Globus pallidus (tissue), 1 donor: Measurements from ENCODE around the gene SLC8A1.
A peak's percentile ranks its signal among the peaks of the same experiment; 100 is the strongest.

ENCODE experiments used
- DNase-seq: peaks from one replicate; pipeline ENCODE4 v3.0.0-alpha.2; 2015; ENCODE audit warnings: low spot score

The SLC8A1 gene

GRCh38 chr2:40310303-40310702 is 141.6 kb downstream of the SLC8A1 start:
- no peak for DNase-seq

GRCh38 chr2:40304340-40304739 is 147.6 kb downstream of the SLC8A1 start:
- no peak for DNase-seq

- DNase-seq = no peak
Observed at GRCh38 chr2:40303746-40304145, 148.1 kb downstream of the SLC8A1 start.

GRCh38 chr2:40302751-40303325 is 149.1 kb downstream of the SLC8A1 start:
- DNase-seq = no peak

DNA sequence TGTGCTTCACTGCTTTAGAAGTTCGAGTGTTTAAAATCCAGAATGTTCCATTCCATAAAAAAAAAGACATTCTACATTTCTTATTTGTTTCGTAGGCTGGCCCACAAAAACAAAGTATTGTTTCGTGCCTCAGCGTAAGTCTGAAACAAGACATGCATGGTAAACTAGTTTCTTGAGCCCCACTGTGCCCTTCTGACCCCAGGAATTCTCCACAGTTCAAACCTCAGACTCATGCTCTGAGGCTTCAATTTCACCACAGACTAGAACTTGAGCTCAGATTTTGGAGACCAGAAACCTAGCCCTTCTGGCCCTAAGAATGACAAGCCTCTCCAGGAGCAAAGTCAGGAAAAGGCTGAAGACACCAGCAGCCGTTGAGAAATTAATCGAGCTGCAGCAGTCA is 151.5 kb downstream of the SLC8A1 start:
- DNase-seq = no peak

DNA sequence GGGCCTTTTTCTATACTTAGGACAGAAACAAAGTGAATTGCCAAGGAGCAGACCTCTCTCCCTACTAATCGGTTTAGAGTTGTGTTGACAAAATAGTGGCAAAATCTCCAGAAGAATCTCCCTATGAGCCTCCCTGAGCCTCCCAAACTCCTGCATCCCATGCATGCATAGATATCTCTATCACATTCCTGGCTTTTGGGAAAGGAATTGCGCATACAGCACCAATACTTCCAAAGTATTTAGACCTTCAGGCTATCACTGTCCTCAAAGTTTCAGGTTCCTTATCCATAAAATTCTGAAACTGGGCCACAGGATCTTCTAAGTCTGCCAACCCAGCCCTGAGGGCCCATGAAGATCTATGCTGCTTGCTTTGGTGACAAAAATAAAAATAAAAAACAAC is 152.1 kb downstream of the SLC8A1 start:
- no peak for DNase-seq

GRCh38 chr2:40299173-40299572 is 152.7 kb downstream of the SLC8A1 start:
- no peak for DNase-seq

- DNase-seq = no peak
Observed at GRCh38 chr2:40298026-40298425, 153.9 kb downstream of the SLC8A1 start.

DNA sequence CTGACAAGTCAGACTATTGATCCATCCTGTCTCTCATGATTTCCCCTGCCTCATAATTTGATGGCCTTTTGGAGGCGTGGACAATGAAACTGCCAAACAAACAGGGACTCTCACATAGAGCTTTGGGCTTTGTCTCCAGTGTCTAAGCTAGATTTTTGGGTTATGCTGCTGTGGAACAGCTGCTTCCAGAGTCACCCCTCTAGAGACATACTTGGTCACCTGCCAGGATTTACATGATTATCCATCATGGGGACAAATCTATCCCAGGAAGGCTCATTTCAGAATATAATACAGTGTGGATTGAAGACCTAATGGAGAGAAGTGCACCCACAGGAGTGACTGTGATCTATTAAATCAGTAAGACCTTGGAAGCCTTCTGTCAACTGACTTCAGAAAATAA is 159.6 kb downstream of the SLC8A1 start:
- DNase-seq = no peak

- DNase-seq = no peak
Observed at GRCh38 chr2:40289771-40290404, 162.0 kb downstream of the SLC8A1 start.

- DNase-seq = no peak
Observed at GRCh38 chr2:40287773-40288172, 164.1 kb downstream of the SLC8A1 start.

DNA sequence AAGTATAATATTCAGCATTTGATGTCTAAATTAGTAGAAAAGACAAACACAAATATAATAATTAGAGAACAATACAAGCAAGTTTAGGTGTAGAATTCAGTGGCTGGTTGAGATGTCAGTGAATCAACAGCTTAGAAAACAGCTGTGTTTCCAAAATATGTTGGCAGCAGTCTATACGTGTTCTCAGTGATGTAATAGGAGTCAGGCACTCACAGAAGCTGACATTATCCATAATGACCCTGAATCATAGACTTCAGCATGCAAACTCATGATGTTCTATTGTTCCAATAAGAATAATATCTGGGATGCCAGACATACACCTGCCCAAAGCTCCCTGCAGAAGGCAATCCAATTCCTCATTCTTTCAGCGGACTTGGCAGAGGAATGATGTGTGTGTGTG is 164.7 kb downstream of the SLC8A1 start:
- no peak for DNase-seq

DNA sequence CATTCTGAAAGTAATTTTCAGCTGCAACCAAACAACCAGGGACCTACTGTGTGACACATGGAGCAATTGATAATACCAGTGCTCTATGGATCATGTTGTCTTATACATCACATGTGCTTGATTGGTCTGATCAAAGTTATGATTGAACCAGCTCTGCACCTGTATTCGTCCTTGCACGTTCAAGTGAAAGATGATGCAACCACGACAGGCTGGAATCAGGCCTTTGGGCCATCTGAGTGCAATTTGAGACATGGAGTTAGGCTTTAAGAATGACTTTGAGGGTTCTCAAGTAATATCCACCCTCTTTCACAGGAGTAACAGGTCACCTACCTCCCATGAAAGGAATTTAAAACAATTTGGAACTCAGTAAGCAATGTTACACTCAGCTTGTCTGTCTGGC is 165.2 kb downstream of the SLC8A1 start:
- DNase-seq = no peak

DNA sequence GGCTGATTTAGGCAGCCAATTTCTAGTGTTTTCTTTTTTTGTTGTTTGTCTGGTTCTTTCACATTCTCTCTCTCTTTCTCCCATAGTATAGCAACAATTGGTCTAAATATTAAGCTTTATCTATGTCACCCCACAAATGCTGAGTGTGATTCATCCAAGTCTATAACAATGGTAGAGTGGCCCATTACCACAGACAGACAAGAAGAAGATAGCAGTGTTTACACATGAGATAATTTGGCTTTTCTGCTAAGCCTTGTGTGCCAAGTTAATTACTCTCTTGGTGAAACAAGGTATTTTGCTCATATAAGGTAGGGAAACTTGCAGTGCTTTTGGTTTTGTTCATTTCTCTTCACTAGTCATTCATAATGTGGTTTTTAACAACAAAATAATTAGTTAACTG is 166.5 kb downstream of the SLC8A1 start:
- DNase-seq = no peak

DNA sequence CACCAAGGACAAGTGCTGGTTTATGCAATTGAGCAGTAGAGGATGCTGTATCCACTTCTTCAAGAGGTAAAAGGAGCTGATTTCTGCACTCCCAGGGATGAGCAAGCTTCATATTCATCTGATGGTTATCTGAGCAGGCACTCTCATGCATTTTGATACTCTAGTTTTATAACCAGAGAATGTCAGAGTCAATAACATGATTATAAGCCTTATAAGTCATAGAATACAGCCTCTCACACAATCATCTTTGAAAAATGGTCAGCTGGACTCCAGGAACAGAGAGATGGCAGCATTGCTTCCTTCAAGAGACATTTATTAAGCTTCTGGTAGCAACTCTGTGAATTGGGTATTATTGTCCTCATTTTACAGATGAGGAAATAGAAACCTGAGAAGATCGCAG is 167.1 kb downstream of the SLC8A1 start:
- DNase-seq = no peak

DNA sequence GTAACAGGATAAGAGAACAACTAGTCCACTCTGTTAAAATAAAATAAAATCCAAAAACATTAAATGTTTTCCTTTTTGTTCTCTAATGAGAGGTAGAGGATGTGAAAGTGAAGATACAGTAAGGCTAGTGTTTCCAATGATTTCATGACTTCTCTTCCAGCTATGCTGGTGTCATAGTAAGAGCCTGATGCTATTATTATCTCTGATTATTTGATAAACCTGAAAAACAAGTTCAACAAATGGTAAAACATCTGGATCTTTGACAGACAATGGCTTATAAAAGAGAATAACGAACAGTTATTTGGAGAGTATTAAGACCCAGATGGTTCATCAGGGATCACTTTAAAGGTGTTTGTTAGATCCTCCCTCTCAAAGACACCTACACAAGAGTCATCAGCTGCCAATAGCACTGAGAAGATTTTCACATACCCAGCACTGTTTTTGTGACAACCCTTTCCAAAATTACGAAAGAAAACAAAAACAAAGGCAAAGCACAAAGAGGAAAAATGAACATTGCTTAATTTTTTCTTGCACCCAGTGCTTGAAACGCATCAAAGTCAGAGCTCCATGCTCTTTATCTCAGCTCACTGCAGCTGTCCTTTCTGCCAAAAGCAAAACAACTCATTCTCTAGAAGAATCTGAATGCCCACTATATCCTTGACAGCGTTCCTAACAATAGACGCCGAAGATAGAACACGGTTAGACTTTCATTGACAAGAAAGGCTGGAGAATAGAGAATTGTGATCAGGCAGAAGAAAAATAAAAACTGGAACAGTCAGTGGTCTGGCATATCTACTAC is 168.6 kb downstream of the SLC8A1 start:
- no peak for DNase-seq

- DNase-seq = no peak
Observed at GRCh38 chr2:40282428-40282827, 169.5 kb downstream of the SLC8A1 start.

- peak; percentile 18 for DNase-seq
Observed at GRCh38 chr2:40281021-40281940, 170.6 kb downstream of the SLC8A1 start.

DNA sequence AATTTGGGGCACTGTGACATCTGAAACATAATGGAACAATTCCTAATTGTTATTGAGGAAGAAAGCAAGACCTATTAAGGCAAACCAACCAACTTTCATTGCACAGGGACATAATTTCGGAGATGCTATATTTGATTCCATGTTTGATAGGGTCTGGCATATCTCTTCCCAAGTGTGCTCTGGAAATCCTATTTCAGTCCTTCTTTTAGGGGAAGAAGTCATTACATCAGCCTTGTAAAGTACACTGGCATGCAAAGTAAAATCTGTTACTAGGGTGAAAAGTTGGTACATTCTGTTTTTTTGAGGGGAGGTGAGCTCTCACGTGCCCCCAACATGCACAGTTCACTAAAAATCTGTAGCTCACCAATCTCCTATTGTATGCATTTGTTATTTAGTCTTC is 172.4 kb downstream of the SLC8A1 start:
- no peak for DNase-seq

- no peak for DNase-seq
Observed at GRCh38 chr2:40279001-40279400, 172.9 kb downstream of the SLC8A1 start.

DNA sequence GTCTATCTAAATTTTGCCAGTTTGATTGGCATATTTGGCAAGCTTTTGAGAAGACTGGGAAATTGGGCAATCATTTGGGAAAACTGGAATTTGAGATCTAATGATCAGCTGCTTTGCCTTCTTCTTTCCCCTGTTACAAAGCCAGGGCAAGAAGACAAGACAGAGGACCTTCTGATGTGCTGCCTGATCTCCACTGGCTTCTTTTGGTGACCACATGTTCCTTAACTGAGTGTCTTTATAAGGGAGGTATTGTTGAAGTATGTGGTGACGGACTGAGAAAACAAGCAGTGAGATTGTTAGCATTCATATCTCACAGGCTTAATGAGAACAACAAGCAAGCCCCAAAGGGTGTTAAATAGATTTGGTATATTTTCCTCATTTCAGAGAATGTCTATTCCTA is 175.8 kb downstream of the SLC8A1 start:
- DNase-seq = no peak

DNA sequence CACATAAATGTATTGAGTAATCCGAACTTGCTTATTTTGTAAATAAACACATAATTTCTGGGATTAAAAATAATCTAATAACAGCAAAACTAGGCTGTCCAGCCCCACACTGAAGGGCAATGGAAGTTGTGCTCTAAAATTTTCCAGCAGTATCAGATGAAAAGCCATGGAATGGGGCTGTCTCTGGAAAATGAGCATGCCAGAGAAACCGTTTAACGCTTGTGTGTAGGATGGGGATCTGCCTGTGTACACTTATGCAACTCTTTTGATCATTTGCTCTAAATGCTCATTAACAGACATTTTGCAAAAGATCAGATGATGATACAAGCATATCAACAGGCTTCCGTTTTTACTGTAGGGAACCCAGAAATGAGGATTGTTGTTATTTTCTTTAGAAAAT is 177.6 kb downstream of the SLC8A1 start:
- no peak for DNase-seq
